VCaP (cell line): ENCODE measurements around the gene CFAP73.
"Not testable (repeated sequence)": the region's sequence is repeated elsewhere in the genome, so short reads cannot be mapped to it uniquely, and the experiment has no call there.

ENCODE experiments used
- H3K27ac ChIP-seq: fragments of 450-650 bp; 2 replicates; pipeline ENCODE4 v1.5.1; 2017
- CTCF ChIP-seq: fragments of 450-650 bp; conservative IDR thresholded peaks from 2 replicates; pipeline ENCODE4 v1.5.1; 2017; ENCODE audit warnings: mild to moderate bottlenecking, moderate library complexity

CFAP73 gene

GRCh38 chr12:113114447-113115178 lies 34.9 kb upstream of the CFAP73 start:
- no peak for TF ChIP-seq CTCF
- H3K27ac ChIP-seq, result no peak overlapping the region

GRCh38 chr12:113115455-113116126 lies 33.9 kb upstream of the CFAP73 start:
- no peak for TF ChIP-seq CTCF
- H3K27ac ChIP-seq, result no peak overlapping the region

- no peak overlapping the region for H3K27ac ChIP-seq
- TF ChIP-seq CTCF, result no peak
These were observed 32.6 kb upstream of the CFAP73 start for GRCh38 chr12:113116875-113117274.

GRCh38 chr12:113117684-113118083 lies 31.8 kb upstream of the CFAP73 start:
- not testable (repeated sequence) for H3K27ac ChIP-seq

- TF ChIP-seq CTCF, result no peak
- H3K27ac ChIP-seq, result no peak overlapping the region
These were observed 31.4 kb upstream of the CFAP73 start for GRCh38 chr12:113118142-113118541.

DNA sequence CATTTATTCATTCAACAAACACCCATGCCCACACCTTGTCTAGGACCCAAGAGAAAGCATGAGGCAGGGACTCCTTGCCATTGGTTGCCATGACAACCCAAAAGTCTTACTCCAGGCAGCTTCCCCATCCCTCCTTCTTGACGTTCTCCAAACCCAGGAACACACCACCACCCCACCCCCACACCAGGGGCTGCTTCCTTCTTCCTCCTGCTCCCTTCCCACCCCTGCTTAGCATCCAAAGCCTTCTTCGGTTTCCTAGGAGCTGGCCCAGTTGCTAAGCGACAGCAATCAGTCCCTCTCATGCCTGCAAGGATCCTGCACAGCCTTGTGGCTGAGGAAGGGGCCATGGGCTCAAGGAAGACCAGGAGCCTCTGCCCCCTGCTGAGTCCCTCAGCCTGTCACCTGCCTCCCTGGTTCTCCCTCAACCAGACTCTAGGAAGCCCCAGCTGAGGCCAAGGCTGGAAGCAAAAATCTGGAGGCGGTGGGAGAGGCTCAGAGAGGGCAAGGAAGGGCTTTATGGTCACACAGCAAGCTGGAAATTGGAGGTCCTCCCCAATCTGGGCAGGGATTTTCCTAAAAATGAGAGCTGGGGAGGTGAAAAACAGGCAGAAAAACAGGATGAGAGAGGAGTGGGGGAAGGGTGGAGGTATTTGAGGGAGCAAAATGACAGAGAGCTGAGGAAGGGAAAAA lies 29.4 kb upstream of the CFAP73 start:
- H3K27ac ChIP-seq, result no peak overlapping the region
- no peak for TF ChIP-seq CTCF

- H3K27ac ChIP-seq, result no peak overlapping the region
- TF ChIP-seq CTCF, result no peak
These were observed 28.7 kb upstream of the CFAP73 start for GRCh38 chr12:113120670-113121370.
